Activated naive CD8-positive, alpha-beta T cell (primary cell): ENCODE measurements around the gene ENTREP1.

Experiments
- H3K27ac Mint-ChIP-seq: one replicate; pipeline ENCODE4 v1.8.0; 2021; ENCODE audit warnings: mixed read lengths
- H3K27me3 Mint-ChIP-seq: one replicate; pipeline ENCODE4 v1.8.0; 2021; ENCODE audit warnings: mixed read lengths
- H3K36me3 Mint-ChIP-seq: one replicate; pipeline ENCODE4 v1.8.0; 2021; ENCODE audit warnings: mixed read lengths
- H3K4me1 Mint-ChIP-seq: one replicate; pipeline ENCODE4 v1.8.0; 2021; ENCODE audit warnings: low read depth, mixed read lengths
- H3K4me3 Mint-ChIP-seq: one replicate; pipeline ENCODE4 v1.8.0; 2021; ENCODE audit warnings: mild to moderate bottlenecking, mixed read lengths
- H3K9me3 Mint-ChIP-seq: one replicate; pipeline ENCODE4 v1.8.0; 2021; ENCODE audit warnings: low read depth, mixed read lengths

The ENTREP1 gene

DNA sequence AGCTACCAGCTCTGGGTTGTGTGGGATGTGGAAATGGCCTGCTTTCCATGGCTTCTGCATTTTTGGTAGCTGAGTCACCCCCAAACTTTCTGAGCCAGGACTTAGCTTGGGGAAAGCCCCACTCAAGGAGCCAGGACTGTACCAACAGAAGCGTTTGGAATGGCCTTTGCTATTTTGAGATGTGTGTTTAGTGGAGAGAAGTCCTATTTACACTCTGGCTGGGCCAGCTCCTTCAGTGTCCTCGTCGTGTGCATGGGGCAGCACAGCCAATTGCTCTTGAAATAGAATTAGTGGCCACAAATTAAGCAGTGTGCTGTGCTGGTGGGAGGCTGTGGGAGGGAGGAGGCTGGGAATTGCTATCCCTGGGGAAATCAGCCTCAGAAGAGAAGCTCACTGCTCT is 51.6 kb downstream of the ENTREP1 start:
- H3K4me3 Mint-ChIP-seq = no peak overlapping the region
- H3K36me3 Mint-ChIP-seq = no peaks in the 10 kb centered on the region
- H3K27me3 Mint-ChIP-seq = peaks cover 2% of the 10 kb centered on the region
- no peak overlapping the region for H3K27ac Mint-ChIP-seq
- H3K9me3 Mint-ChIP-seq = no peaks in the 10 kb centered on the region
- H3K4me1 Mint-ChIP-seq = no peaks in the 10 kb centered on the region

DNA sequence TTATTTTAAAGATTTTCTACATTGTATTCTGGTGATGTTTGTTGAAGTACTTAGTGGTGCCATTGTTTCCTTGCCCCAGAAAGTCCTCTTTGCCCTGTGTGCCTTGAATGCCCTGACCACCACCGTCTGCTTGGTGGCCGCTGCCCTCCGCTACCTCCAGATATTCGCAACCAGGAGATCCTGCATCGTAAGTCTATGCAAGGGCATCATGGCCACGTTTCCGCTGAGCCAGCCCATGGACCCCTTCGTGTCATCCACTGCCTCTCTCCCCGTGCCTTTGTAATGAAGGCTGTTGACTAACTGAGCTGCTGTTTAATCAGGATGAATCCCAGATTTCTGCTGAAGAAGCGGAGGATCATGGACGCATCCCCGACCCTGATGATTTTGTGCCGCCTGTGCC is 52.3 kb downstream of the ENTREP1 start:
- H3K4me3 Mint-ChIP-seq = no peak overlapping the region
- H3K4me1 Mint-ChIP-seq = no peaks in the 10 kb centered on the region
- H3K27ac Mint-ChIP-seq = no peak overlapping the region
- H3K27me3 Mint-ChIP-seq = peaks cover 7% of the 10 kb centered on the region
- H3K9me3 Mint-ChIP-seq = no peaks in the 10 kb centered on the region
- no peaks in the 10 kb centered on the region for H3K36me3 Mint-ChIP-seq

DNA sequence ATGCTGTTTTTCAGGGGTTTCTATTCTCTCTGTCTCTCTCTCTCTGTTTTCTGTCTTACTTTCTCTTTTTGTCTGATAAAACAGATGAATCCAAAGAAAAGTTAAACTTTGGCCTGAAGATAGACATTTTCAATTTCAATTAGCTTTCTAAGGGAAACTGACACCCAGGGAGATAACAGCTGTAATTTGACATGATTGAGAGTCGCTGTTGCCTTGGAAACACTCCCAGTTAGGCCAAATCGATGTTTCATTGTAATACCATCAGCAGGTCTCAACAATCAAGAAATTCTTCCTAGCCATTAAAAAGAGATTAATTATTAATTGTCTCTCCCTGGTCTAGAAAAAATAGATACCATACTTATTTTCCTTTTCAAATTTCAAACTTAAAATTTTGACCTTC is 53.0 kb downstream of the ENTREP1 start:
- Mint-ChIP-seq H3K9me3 (no peaks in the 10 kb centered on the region), H3K27me3 (peaks cover 7% of the 10 kb centered on the region), H3K4me1 (no peaks in the 10 kb centered on the region), H3K4me3 (no peak overlapping the region), H3K36me3 (no peaks in the 10 kb centered on the region), H3K27ac (no peak overlapping the region)

DNA sequence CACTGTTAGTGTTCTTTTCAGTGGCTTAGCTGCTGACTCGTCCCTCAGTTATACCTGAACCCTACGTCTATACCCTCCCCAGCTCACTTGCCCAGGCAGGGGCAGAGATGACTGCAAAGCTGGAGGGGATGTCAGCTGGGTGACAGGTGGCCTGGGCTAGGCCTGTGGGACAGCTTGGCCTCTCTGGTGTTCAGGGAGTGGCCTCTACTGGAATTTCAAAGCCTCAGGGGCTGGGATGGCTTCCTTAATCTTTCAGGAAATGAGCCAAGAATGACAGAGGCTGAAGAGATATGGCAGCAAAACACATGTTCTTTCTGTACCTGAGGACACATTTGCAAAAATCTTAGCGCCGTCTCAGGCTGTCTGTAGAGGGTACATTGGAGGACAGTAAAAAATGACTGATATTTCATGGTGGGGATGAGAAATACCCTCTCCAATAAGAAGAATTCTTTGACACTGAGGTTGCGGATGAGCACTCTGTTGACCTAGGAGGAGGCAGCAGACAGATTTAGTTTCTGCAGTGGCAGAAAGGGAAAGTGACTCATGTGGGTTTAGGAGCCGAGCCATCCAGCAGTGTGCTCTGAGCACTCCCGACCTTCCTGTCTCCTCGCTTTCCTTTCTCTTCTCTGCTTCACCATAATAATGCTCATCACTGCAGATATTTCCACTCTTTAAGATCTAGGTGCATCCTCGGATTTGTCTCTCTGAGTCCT is 54.4 kb downstream of the ENTREP1 start:
- no peaks in the 10 kb centered on the region for H3K4me1 Mint-ChIP-seq
- H3K4me3 Mint-ChIP-seq = no peak overlapping the region
- H3K27me3 Mint-ChIP-seq = peaks cover 7% of the 10 kb centered on the region
- no peak overlapping the region for H3K27ac Mint-ChIP-seq
- H3K36me3 Mint-ChIP-seq = no peaks in the 10 kb centered on the region
- no peaks in the 10 kb centered on the region for H3K9me3 Mint-ChIP-seq

DNA sequence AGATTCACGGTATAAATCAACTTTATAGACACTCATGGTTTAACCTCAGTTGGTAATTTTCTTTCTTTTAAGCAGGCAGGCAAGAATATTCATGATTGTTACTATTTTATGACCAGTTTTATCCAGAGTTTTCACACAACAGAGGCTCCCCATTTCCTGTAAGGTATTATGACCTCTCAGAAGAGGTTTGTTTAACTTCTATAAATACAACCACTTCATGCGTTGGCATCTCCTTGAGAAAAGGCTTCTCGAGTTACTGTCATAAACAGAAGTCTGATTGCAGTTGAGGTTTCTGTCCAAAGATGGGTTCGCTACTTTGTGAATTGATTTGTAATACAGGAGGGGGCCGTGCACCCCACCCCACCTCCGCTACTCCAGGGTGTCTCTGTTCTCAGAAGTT is 55.3 kb downstream of the ENTREP1 start:
- no peak overlapping the region for H3K27ac Mint-ChIP-seq
- no peak overlapping the region for H3K4me3 Mint-ChIP-seq
- H3K4me1 Mint-ChIP-seq = no peaks in the 10 kb centered on the region
- no peaks in the 10 kb centered on the region for H3K36me3 Mint-ChIP-seq
- no peaks in the 10 kb centered on the region for H3K9me3 Mint-ChIP-seq
- H3K27me3 Mint-ChIP-seq = peaks cover 4% of the 10 kb centered on the region

DNA sequence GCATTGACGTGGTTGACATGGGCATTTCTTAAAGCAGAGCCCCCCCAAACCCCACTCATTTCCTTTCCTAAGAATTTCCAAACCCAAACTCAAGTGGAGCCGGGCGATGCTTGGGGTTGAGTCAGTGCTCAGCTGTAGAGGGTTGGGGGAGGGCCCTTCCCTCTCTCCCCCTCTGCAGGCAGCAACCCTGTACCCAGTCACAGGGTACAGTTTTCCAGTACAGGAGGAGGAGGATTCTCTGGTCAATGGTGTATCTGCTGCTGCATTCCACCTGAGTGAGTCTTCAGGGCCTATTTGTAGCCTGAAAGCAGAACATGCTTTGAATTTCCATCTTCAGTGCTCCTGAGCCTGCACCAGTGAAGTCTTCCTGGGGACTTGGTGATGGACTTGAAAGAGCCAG is 55.8 kb downstream of the ENTREP1 start:
- H3K27me3 Mint-ChIP-seq = peaks cover 4% of the 10 kb centered on the region
- no peak overlapping the region for H3K4me3 Mint-ChIP-seq
- no peaks in the 10 kb centered on the region for H3K9me3 Mint-ChIP-seq
- no peak overlapping the region for H3K27ac Mint-ChIP-seq
- no peaks in the 10 kb centered on the region for H3K4me1 Mint-ChIP-seq
- H3K36me3 Mint-ChIP-seq = no peaks in the 10 kb centered on the region

DNA sequence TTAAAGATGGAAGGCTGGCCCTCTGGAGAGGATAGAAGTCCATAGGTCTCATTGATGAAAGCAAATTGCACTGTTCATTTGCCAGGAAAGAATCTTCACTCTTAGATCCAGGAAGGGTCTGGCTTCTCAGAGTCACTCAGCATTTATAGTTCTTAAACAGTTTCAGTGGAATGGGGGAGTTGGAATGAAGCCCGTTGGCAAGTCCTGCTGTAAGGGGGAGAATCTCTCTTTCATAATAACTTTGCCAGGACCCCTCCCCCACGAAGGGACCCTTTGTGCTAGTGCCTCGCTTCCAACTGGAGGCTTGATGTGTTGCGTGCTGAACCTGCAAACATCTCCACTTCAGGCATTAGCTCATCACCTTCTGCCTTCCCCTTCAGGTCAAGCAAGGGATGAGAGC is 57.1 kb downstream of the ENTREP1 start:
- H3K9me3 Mint-ChIP-seq = no peaks in the 10 kb centered on the region
- peaks cover 4% of the 10 kb centered on the region for H3K27me3 Mint-ChIP-seq
- no peak overlapping the region for H3K27ac Mint-ChIP-seq
- no peak overlapping the region for H3K4me3 Mint-ChIP-seq
- H3K36me3 Mint-ChIP-seq = no peaks in the 10 kb centered on the region
- H3K4me1 Mint-ChIP-seq = no peaks in the 10 kb centered on the region

DNA sequence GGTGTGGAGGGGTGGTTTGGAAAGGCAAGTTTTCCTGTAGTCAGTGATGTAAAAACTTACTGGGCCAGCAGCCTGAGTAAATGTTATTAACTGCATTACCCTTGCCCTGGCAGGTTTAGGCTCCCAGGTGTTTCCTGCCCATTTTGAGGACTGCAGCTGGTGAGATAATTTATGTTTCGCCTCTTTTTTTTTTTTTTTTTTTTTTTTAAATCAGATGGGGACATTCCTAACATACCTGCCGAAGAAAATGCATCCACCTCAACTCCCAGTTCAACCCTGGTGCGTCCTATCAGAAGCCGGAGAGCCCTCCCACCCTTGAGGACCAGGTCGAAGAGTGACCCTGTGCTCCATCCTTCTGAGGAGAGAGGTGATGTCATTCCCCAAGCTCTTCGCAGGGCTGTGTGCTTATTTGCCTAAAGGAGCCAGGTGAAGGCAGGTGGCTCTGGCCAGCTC is 60.6 kb downstream of the ENTREP1 start:
- H3K27me3 Mint-ChIP-seq = peaks cover 8% of the 10 kb centered on the region
- H3K27ac Mint-ChIP-seq = no peak overlapping the region
- H3K36me3 Mint-ChIP-seq = no peaks in the 10 kb centered on the region
- H3K9me3 Mint-ChIP-seq = no peaks in the 10 kb centered on the region
- H3K4me3 Mint-ChIP-seq = no peak overlapping the region
- H3K4me1 Mint-ChIP-seq = no peaks in the 10 kb centered on the region

DNA sequence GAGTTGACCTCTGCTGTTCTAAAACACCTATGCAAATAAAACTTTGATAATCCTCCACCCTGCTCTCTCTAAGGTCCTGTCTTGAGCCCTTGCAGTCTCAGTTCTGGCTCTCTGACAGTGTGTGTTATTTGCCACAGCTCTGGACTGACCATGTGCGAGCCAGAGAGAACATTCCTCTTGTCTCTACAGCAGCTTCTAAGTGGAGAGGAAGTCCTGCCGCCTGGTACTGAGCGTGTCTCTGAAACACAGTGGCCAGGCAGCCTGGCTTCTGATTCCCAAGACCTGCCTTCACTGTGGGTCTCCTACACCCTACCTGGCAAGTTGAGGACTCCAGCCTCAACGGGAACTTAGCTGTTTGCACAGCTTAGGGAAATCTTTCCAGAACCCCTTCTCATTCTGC is 61.6 kb downstream of the ENTREP1 start:
- no peak overlapping the region for H3K4me3 Mint-ChIP-seq
- no peaks in the 10 kb centered on the region for H3K9me3 Mint-ChIP-seq
- H3K36me3 Mint-ChIP-seq = no peaks in the 10 kb centered on the region
- H3K4me1 Mint-ChIP-seq = no peaks in the 10 kb centered on the region
- H3K27ac Mint-ChIP-seq = no peak overlapping the region
- H3K27me3 Mint-ChIP-seq = peaks cover 10% of the 10 kb centered on the region

DNA sequence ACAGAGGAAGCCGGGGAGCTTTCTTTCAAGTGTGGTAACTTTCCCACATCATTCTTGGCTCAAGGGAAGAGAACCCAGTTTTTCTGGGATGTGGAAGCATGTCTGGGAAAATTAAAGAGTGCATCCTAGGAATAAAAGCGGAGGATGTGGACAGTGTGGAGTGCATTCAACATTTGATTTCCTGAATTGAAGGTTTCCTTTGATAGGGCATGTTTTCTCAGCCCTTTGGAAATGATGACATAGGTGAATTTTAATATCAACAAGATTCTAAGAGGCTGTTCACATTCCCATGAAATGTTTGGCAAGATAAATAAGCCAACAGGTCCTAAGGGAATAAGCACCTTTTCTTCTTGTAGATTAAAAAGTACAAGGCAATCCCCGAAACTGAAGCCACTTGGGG is 63.6 kb downstream of the ENTREP1 start:
- Mint-ChIP-seq H3K36me3 (no peaks in the 10 kb centered on the region), H3K4me3 (no peak overlapping the region), H3K27ac (no peak overlapping the region), H3K9me3 (no peaks in the 10 kb centered on the region), H3K4me1 (no peaks in the 10 kb centered on the region), H3K27me3 (peaks cover 6% of the 10 kb centered on the region)

DNA sequence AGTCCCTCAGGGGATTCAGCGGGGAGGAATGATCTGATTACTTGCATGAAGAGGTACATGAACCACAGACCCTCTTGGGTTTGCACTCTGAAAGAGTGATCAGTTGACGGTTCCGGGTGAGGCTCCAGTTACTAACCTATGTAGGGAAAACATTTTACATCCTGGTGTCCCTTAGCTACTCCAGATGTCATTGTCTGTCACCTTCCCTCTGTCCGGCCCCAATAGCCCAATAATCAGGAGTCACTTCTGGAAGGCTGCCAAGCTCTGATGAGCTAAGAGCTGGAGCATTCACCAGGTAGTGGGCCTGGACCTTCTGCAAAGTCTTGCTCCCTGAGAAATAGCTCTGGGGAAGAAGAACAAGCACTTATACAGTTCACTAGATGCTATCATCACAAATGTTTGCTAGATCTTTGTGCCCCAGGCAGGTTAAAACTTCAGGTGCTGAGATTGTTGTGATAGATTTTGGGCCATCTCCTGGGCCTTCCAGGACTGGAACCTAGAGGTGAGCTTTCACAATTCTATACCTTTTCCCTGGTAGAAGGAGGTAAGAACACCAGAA is 64.5 kb downstream of the ENTREP1 start:
- Mint-ChIP-seq H3K27me3 (peaks cover 6% of the 10 kb centered on the region), H3K4me1 (no peaks in the 10 kb centered on the region), H3K36me3 (no peaks in the 10 kb centered on the region), H3K9me3 (no peaks in the 10 kb centered on the region), H3K4me3 (no peak overlapping the region), H3K27ac (no peak overlapping the region)

DNA sequence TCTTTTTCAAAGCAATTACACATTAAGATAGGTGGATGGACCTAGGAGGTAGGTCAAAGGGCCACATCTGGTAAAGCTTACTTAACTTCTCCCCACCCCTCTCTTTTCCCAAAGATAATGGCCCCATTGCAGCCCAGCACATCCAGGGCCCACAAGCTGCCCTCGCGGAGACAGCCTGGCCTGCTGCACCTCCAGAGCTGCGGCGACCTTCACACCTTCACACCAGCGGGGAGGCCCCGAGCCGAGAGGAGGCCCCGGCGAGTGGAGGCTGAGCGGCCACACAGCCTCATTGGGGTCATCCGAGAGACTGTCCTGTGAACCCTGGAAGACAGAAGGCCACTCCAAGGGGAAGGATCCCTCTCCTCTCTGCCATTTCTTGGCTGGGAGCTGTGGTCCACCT is 66.5 kb downstream of the ENTREP1 start:
- no peaks in the 10 kb centered on the region for H3K9me3 Mint-ChIP-seq
- peaks cover 6% of the 10 kb centered on the region for H3K27me3 Mint-ChIP-seq
- no peaks in the 10 kb centered on the region for H3K36me3 Mint-ChIP-seq
- H3K27ac Mint-ChIP-seq = no peak overlapping the region
- H3K4me1 Mint-ChIP-seq = no peaks in the 10 kb centered on the region
- H3K4me3 Mint-ChIP-seq = no peak overlapping the region

DNA sequence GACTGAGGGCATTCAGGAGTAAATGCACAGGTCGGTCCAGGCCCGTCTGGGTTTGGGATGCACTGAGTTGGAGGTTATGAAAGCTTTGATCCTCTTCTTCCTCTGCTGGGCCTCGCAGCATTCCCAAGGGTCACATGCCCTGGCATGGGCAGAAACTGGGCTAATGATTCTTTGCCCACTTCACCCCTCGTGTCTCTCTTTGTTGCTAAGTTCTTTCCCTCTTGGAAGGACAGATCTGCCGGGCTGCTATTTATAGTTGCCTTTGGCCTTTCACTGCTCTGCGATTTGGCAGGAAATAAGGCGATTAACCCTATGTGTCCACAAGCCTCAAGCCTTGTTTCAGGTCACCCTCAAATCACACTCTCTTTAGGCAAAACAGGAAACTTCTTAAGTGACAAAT is 66.9 kb downstream of the ENTREP1 start:
- Mint-ChIP-seq H3K9me3 (no peaks in the 10 kb centered on the region), H3K27me3 (peaks cover 6% of the 10 kb centered on the region), H3K27ac (no peak overlapping the region), H3K4me3 (no peak overlapping the region), H3K4me1 (no peaks in the 10 kb centered on the region), H3K36me3 (no peaks in the 10 kb centered on the region)

DNA sequence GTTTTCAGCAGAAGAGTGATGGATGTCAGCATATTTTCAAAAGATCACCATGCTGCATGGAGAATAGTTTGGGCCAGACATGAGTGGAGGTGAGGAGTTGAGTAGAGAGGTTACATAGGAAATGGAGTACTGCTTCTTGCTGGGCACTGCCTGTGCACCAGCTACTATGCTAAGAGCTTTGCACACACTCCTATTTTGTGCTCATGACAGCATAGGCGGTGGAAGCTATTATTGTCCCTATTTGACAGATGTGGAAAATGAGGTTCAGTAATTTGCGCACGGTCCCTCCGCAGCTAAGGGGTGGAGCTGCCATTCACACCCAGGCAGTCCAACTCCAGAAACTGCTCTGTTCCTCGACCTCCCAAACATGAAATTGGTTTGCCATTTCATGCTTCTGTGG is 67.8 kb downstream of the ENTREP1 start:
- H3K36me3 Mint-ChIP-seq = no peaks in the 10 kb centered on the region
- H3K9me3 Mint-ChIP-seq = no peaks in the 10 kb centered on the region
- H3K27ac Mint-ChIP-seq = no peak overlapping the region
- peaks cover 2% of the 10 kb centered on the region for H3K27me3 Mint-ChIP-seq
- H3K4me3 Mint-ChIP-seq = no peak overlapping the region
- H3K4me1 Mint-ChIP-seq = no peaks in the 10 kb centered on the region

DNA sequence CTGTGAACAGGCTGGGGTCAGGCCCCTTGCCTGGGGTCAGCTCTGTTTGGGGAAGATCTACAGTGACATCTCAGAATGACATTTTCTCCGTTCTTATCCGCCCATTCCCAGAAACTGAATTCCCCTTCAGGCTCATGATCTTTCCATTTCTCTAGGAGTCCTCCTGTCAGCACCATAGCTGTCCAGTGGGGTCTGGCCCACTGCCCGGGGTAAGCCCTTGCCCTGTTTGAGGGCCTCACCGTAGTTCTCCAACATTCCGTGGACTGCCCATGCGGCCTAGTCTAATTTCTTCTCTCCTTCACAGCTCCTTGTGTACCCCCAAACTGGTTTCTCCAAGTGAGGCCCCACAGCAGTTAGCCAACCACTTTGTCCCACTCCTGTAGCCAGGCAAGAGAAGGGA is 68.4 kb downstream of the ENTREP1 start:
- no peak overlapping the region for H3K4me3 Mint-ChIP-seq
- no peaks in the 10 kb centered on the region for H3K4me1 Mint-ChIP-seq
- H3K27ac Mint-ChIP-seq = no peak overlapping the region
- peaks cover 2% of the 10 kb centered on the region for H3K27me3 Mint-ChIP-seq
- H3K36me3 Mint-ChIP-seq = no peaks in the 10 kb centered on the region
- H3K9me3 Mint-ChIP-seq = no peaks in the 10 kb centered on the region

DNA sequence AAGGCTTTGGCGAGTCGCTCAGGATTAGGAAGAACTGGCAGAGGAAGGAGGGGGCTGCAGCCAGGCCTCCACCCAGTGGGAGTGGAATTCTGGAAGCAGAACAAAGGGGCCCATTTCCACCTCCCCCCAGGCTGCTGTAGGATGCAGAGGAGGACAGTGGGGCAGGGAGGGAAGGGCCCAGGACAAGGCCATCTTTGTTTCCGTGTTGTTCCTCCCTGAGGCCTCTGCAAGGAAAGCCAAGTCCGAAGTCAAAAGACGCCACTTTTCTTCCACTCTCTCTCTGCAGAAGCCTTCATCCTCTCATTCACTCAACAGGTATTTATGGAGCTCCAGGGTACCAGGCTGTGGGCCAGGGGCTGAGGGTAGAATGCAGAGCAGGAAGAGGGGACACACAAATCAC is 70.7 kb downstream of the ENTREP1 start:
- no peak overlapping the region for H3K4me3 Mint-ChIP-seq
- peaks cover 2% of the 10 kb centered on the region for H3K27me3 Mint-ChIP-seq
- H3K9me3 Mint-ChIP-seq = no peaks in the 10 kb centered on the region
- H3K27ac Mint-ChIP-seq = no peak overlapping the region
- H3K4me1 Mint-ChIP-seq = no peaks in the 10 kb centered on the region
- H3K36me3 Mint-ChIP-seq = no peaks in the 10 kb centered on the region
